Gastrocnemius medialis (tissue), 4 donors: ENCODE data around the gene MT1H. TPM values are rescaled to one million over a fixed set of nuclear protein-coding genes. Genes with fewer than 3 reads are reported as not detected.

Experiments used
- ATAC-seq, 2 donors: fragments of 150-250 bp; one replicate each; pipeline ENCODE4 v1.9.1; 2016
- DNase-seq, 2 donors: peaks; one replicate each; pipeline ENCODE4 v3.0.0-alpha.2; 2019
- H3K27ac ChIP-seq, 4 donors: fragments of 200-600 bp; sonication (generic); 1 replicate in 1 of 4; 2 replicates in 3 of 4; pipeline ENCODE4 v1.5.1; 2016 to 2018; ENCODE audit warnings: mild to moderate bottlenecking in 2 of 4, moderate library complexity in 1 of 4
- H3K27me3 ChIP-seq, 3 donors: fragments of 200-600 bp; sonication (generic) in 2 of 3; 1 replicate in 1 of 3; 2 replicates in 2 of 3; pipeline versions ENCODE4 v1.5.1 to v1.6.0; 2016 to 2019; ENCODE audit warnings: mild to moderate bottlenecking in 1 of 3, moderate library complexity in 1 of 3
- H3K36me3 ChIP-seq, 2 donors: fragments of 200-600 bp; sonication (generic) in 1 of 2; one replicate each; pipeline ENCODE4 v1.5.1; 2017 to 2018
- H3K4me1 ChIP-seq, 2 donors: fragments of 200-600 bp; sonication (generic) in 1 of 2; one replicate each; pipeline ENCODE4 v1.5.1; 2016 to 2017; ENCODE audit warnings: mild to moderate bottlenecking in 2 of 2
- H3K4me3 ChIP-seq, 4 donors: fragments of 200-600 bp; sonication (generic) in 3 of 4; 1 replicate in 1 of 4; 2 replicates in 3 of 4; pipeline ENCODE4 v1.5.1; 2016 to 2019; ENCODE audit warnings: mild to moderate bottlenecking in 2 of 4
- H3K9me3 ChIP-seq, 3 donors: fragments of 200-600 bp; sonication (generic) in 2 of 3; 1 replicate in 1 of 3; 2 replicates in 2 of 3; pipeline ENCODE4 v1.5.1; 2016 to 2019
- POLR2A ChIP-seq, 2 donors: fragments of 450-650 bp; IDR thresholded peaks; one replicate each; pipeline ENCODE4 v1.6.1; 2017; ENCODE audit warnings: antibody characterized with exemption in 2 of 2, mild to moderate bottlenecking in 2 of 2, moderate library complexity in 2 of 2
- in situ Hi-C, 4 donors: fragments of 200-750 bp; cut with MboI; loops; one replicate each; pipeline versions ENCODE4 v1.15.0 to v1.8.0; 2017; ENCODE audit warnings: low sequenced_read_pairs in 4 of 4
- intact Hi-C: fragments of 100-400 bp; cut with DNase I; formaldehyde crosslinking; loops from one replicate; pipeline ENCODE4 v1.15.1; 2023; ENCODE audit warnings: low total_unique reads
- total RNA-seq, 4 donors: library from RNA; depleted of rRNA; stranded (reverse); fragments of >200 nt; gene quantifications; one replicate each; pipeline versions ENCODE4 v1.1.0 to v1.2.3, GENCODE V29; 2016
- TF ChIP-seq, protein P1 (sequence below), 5 experiments: fragments of 450-650 bp in 3 of 5; fragments of 200-600 bp in 2 of 5; sonication (generic) in 2 of 5; IDR thresholded peaks in 4 of 5; conservative IDR thresholded peaks in 1 of 5; 1 replicate in 4 of 5; 2 replicates in 1 of 5; pipeline ENCODE4 v1.5.1; 2016 to 2019; ENCODE audit warnings: antibody characterized with exemption in 5 of 5, mild to moderate bottlenecking in 3 of 5, moderate library complexity in 3 of 5

Gene MT1H
- total RNA-seq, 4 donors from 2014 or later: not detected

DNA sequence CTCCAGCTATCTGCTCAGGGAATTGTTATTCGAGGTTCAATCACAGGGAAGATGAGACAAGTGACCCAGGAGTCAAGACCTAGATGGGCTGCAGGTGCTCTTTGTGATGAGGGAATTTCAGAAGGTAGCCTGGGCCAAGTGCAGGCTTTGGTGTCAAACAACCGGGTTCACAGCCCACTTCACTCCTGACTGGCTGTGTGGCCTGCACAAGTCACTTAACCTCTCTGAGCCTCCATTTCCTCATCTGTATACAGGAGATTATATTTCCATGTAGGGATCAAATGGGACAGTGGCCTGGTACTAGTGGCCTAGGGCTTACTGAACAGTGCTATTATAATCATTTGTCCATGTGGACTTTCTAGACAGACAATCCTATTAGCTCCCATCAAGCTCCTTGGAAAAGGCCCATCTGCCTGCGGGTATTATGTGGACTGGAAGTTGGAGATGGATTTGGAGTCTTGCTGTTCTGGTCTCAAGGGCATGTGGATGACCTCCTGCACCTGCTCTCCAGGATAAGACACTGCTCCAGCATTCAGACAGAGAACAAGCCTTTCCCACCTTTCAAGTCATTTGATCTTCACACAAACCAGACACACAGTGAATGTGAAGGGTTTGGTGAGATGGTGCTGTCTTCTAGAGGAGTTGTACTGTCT, 9.6 kb downstream of the MT1H start:
- no peak overlapping the region for H3K4me3 ChIP-seq
- peak overlapping the region; percentile 89 to 94 (median 91) for H3K27ac ChIP-seq
- no peaks in the 10 kb centered on the region for H3K9me3 ChIP-seq
- TF ChIP-seq POLR2A (IDR thresholded peaks at IDR 0.05): no peak
- intact Hi-C loops (loop anchor here (1.0 kb wide), 2 partner anchors 13 to 73 kb away; no protein-coding TSS in a partner anchor), in situ Hi-C loops (loop anchor here in 1 of 4 donors (25.0 kb wide), 1 partner anchor 267 kb away; no protein-coding TSS in a partner anchor)
- ATAC-seq (no peak), DNase-seq (peak in 1 of 2 donors; percentile 65)
- H3K4me1 ChIP-seq: peaks cover 28 to 31% of the 10 kb centered on the region in 2 donors
- H3K27me3 ChIP-seq: peaks cover 3 to 10% (median 6%) of the 10 kb centered on the region in 3 donors
- H3K36me3 ChIP-seq: no peaks in the 10 kb centered on the region

DNA sequence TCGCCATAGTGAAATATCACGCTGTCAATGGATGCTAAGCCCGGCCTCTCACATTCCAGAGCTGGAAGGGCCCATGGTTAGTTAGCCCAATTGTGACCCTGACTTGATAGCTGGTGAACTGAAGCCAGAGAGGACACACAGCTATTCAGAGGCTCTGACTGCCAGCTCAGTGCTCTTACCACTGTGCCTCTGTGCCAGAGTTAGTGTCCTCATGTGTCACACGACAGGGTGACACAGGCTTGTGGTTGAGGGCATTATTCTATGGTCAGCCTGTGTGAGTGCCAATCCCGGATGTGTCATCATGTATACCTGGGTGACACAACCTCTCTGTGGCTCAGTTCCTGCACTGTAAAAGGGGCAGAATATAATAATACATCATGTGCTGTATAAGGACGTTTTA, 10.2 kb downstream of the MT1H start:
- intact Hi-C loops: loop anchor here (1.0 to 5.0 kb wide), 5 partner anchors 12 to 382 kb away; partner anchors contain the start of gene HERPUD1
- Histone ChIP-seq H3K27me3 (peaks cover 3 to 10% (median 6%) of the 10 kb centered on the region in 3 donors), H3K27ac (peak overlapping the region; percentile 89 to 94 (median 91)), H3K4me1 (peaks cover 32 to 34% of the 10 kb centered on the region in 2 donors), H3K9me3 (no peaks in the 10 kb centered on the region), H3K4me3 (no peak overlapping the region), H3K36me3 (no peaks in the 10 kb centered on the region)
- peak; percentile 90 to 96 for DNase-seq
- no peak for TF ChIP-seq POLR2A (IDR thresholded peaks at IDR 0.05)
- TF ChIP-seq, protein P1, sequence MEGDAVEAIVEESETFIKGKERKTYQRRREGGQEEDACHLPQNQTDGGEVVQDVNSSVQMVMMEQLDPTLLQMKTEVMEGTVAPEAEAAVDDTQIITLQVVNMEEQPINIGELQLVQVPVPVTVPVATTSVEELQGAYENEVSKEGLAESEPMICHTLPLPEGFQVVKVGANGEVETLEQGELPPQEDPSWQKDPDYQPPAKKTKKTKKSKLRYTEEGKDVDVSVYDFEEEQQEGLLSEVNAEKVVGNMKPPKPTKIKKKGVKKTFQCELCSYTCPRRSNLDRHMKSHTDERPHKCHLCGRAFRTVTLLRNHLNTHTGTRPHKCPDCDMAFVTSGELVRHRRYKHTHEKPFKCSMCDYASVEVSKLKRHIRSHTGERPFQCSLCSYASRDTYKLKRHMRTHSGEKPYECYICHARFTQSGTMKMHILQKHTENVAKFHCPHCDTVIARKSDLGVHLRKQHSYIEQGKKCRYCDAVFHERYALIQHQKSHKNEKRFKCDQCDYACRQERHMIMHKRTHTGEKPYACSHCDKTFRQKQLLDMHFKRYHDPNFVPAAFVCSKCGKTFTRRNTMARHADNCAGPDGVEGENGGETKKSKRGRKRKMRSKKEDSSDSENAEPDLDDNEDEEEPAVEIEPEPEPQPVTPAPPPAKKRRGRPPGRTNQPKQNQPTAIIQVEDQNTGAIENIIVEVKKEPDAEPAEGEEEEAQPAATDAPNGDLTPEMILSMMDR (IDR thresholded peaks at IDR 0.05 in 4 of 5, conservative IDR thresholded peaks at IDR 0.05 in 1 of 5): peak in 1 of 5 experiments; percentile 16
- ATAC-seq: peak; percentile 62 to 67
- in situ Hi-C loops: loop anchor here in 3 of 4 donors (5.0 to 25.0 kb wide), 2 partner anchors 73 to 268 kb away; partner anchors contain the start of gene MT2A (in 2 of the 3)

DNA sequence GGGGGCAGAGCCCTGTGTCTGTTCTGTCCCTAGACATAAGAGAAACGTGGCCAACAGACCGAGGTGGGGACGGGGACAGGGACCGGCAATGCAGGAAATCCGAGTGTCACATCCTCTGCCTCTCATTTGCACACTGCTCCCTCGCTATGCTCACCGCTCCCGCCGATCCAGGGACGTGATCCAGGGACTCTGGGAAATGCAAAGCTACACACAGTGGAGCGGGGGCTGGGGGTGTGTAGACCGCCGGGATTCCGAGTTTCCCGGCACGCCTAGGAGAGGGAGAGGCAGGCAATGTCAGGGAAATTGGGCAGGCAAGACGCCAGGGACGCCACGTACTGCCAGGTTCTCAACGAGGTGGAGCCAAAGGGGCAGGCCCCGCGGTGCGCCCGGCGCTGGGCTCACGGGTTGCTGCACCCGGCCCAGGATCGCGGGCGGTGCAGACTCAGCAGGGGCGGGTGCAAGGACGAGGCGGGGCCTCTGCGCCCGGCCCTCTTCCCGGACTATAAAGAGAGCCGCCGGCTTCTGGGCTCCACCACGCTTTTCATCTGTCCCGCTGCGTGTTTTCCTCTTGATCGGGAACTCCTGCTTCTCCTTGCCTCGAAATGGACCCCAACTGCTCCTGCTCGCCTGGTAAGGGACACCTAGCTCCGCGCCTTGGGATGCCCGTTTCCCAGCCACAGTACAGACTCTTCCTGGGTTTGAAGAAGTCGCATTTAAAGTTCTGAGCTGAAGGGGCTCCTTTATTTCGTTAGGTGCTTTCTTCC, 12.5 kb downstream of the MT1H start, which contains the start of gene MT1X:
TSS of gene MT1X (plus strand) at position 532 of the 764 bp plus-strand sequence. CDS start at position 603, 71 bp downstream.
- in situ Hi-C loops: loop anchor here in 3 of 4 donors (5.0 to 25.0 kb wide), 2 partner anchors 75 to 270 kb away; partner anchors contain the start of gene MT2A (in 2 of the 3)
- Histone ChIP-seq H3K27me3 (no peaks in the 10 kb centered on the region), H3K4me3 (peak within 1 kb of the TSS; percentile 66 to 83 (median 78)), H3K9me3 (no peaks in the 10 kb centered on the region), H3K36me3 (no peaks in the 10 kb centered on the region), H3K27ac (peak within 1 kb of the TSS; percentile 89 to 94 (median 91)), H3K4me1 (peaks cover 45 to 46% of the 10 kb centered on the region in 2 donors)
- peak in 1 of 2 donors; percentile 99 for TF ChIP-seq POLR2A (IDR thresholded peaks at IDR 0.05)
- TF ChIP-seq, protein P1 (IDR thresholded peaks at IDR 0.05 in 4 of 5, conservative IDR thresholded peaks at IDR 0.05 in 1 of 5): no peak
- intact Hi-C loops: loop anchor here (1.0 to 5.0 kb wide), 6 partner anchors 57 to 380 kb away; partner anchors contain the start of genes HERPUD1, MT1E and MT2A
- peak; percentile 28 to 29 for ATAC-seq
- DNase-seq: peak; percentile 95 to 97

DNA sequence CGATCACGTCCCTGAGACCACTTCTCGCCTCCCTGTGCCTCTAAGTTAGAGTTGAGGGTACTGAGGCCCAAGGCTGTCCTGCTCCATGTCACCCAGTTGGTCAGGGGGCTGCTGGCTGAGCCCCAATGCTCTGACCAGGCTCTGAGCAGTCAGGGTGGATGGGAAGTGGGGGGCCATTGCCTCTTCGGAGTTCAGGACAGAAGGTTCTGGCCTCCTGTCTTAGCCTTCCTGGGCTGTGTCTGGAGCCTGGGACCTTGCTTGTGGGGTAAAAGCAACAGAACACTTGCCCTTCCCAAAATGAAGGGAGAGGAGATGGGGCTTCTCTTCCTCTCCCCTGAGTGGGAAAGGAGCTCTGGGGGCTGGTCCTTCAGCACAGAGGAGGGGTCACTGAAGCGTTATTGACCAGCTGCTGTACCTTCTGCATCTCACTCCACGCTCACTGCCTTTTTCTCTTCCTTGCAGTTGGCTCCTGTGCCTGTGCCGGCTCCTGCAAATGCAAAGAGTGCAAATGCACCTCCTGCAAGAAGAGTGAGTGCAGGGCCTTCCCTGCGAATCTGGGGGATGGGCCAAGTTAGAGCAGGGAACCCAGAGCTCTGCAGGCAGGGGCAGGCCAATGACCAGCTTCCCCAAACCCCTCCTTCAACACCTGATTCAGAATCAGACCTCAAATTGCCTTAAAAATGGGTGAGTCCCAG, 13.2 kb downstream of the MT1H start:
- H3K4me1 ChIP-seq: peaks cover 45 to 46% of the 10 kb centered on the region in 2 donors
- H3K4me3 ChIP-seq: peak overlapping the region; percentile 66 to 83 (median 78)
- no peaks in the 10 kb centered on the region for H3K27me3 ChIP-seq
- H3K9me3 ChIP-seq: no peaks in the 10 kb centered on the region
- ATAC-seq (peak in 1 of 2 donors; percentile 1), DNase-seq (peak in 1 of 2 donors; percentile 42)
- H3K36me3 ChIP-seq: no peaks in the 10 kb centered on the region
- in situ Hi-C loops: loop anchor here in 3 of 4 donors (5.0 to 25.0 kb wide), 2 partner anchors 76 to 271 kb away; partner anchors contain the start of gene MT2A (in 2 of the 3)
- peak overlapping the region; percentile 89 to 94 (median 91) for H3K27ac ChIP-seq
- TF ChIP-seq POLR2A (IDR thresholded peaks at IDR 0.05): peak in 1 of 2 donors; percentile 87
- TF ChIP-seq, protein P1 (IDR thresholded peaks at IDR 0.05 in 4 of 5, conservative IDR thresholded peaks at IDR 0.05 in 1 of 5): no peak
- intact Hi-C loops: loop anchor here (1.0 to 5.0 kb wide), 6 partner anchors 58 to 379 kb away; partner anchors contain the start of genes HERPUD1, MT1E and MT2A
